Activated CD4-positive, alpha-beta T cell treated with anti-CD3 and anti-CD28 coated beads, Interleukin-2, amount 10 ng/mL, durations not matched to agents 24 days and 14 days (primary cell): ENCODE results near the gene ALK. TPM values are rescaled to one million over a fixed set of nuclear protein-coding genes. Genes with fewer than 3 reads are reported as not detected.

ENCODE experiments used
- DNase-seq: peaks from one replicate; pipeline ENCODE4 v3.0.0; 2022
- H3K27ac Mint-ChIP-seq: one replicate; pipeline ENCODE4 v1.8.0; 2022; ENCODE audit warnings: mild to moderate bottlenecking, mixed read lengths
- H3K27me3 Mint-ChIP-seq: one replicate; pipeline ENCODE4 v1.8.0; 2022; ENCODE audit warnings: mixed read lengths
- H3K36me3 Mint-ChIP-seq: one replicate; pipeline ENCODE4 v1.8.0; 2022; ENCODE audit warnings: low read depth, mild to moderate bottlenecking, mixed read lengths
- H3K4me1 Mint-ChIP-seq: one replicate; pipeline ENCODE4 v1.8.0; 2021; ENCODE audit warnings: mixed read lengths
- H3K4me3 Mint-ChIP-seq: one replicate; pipeline ENCODE4 v1.8.0; 2022; ENCODE audit warnings: mild to moderate bottlenecking, moderate library complexity, mixed read lengths
- H3K9me3 Mint-ChIP-seq: one replicate; pipeline ENCODE4 v1.8.0; 2021; ENCODE audit warnings: mixed read lengths
- intact Hi-C: fragments of 100-400 bp; cut with micrococcal nuclease; formaldehyde crosslinking; loops from one replicate; pipeline ENCODE4 v1.15.1; 2023
- total RNA-seq: library from RNA; stranded (reverse); gene quantifications from 2 replicates; pipeline ENCODE4 v1.2.3, GENCODE V29; 2022

ALK gene
- total RNA-seq, 1 donor from 2014 or later = not detected

DNA sequence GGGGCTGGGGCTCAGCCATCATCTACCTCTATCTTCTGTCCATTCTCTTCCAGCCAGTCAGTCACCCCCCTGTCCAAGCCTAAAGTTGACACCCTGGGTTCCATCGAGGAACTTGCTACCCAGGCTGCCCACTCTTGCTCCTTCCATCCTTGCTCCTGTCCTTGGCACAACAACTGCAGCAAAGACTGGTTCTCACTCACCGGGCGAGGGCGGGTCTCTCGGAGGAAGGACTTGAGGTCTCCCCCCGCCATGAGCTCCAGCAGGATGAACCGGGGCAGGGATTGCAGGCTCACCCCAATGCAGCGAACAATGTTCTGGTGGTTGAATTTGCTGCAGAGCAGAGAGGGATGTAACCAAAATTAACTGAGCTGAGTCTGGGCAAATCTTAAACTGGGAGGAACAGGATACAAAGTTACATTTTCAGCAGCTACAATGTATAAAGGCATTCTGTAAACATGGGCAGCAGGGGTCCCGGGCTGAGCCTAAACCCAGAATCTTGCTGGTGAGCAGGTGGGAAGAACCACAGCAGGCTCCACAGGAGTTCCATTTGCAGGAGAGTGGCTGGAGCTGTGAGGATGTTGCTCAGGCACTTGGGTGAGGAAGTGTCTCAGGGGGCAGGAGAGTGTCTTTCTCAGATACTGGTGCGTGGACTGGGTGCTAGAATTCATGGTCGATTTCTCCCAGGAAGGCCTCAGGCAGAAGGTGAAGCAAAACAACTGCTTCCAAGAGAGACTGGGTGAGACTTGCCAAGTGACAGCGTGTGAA lies 700.7 kb downstream of the ALK start:
- Mint-ChIP-seq H3K9me3 (no peaks in the 10 kb centered on the region), H3K36me3 (no peaks in the 10 kb centered on the region), H3K4me1 (no peaks in the 10 kb centered on the region), H3K4me3 (no peak overlapping the region), H3K27ac (no peak overlapping the region), H3K27me3 (no peaks in the 10 kb centered on the region)
- no peak for DNase-seq
- intact Hi-C loops = no loop called here

DNA sequence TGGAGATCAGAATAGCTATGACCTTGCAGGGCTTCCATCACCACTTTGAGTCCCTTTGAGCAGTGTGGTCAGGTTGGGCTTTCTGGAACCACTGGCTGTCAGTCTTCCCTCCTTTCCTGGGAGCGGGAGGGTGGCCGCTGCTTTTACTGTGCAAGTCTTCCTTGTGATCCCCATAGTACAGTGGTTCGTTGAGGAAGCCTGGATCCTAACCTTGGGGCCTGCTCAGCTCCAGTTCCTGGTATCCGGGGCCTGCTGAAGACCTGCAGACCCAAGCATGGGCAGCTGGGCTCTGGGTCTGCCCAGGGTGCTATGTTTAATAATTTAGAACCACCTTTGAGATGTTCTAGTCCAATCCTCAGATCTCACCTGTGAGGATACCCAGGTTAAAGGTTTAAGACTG lies 702.0 kb downstream of the ALK start:
- no peaks in the 10 kb centered on the region for H3K27me3 Mint-ChIP-seq
- no peak overlapping the region for H3K27ac Mint-ChIP-seq
- no peak overlapping the region for H3K4me3 Mint-ChIP-seq
- H3K9me3 Mint-ChIP-seq = no peaks in the 10 kb centered on the region
- no peaks in the 10 kb centered on the region for H3K4me1 Mint-ChIP-seq
- intact Hi-C loops = no loop called here
- H3K36me3 Mint-ChIP-seq = no peaks in the 10 kb centered on the region
- no peak for DNase-seq

DNA sequence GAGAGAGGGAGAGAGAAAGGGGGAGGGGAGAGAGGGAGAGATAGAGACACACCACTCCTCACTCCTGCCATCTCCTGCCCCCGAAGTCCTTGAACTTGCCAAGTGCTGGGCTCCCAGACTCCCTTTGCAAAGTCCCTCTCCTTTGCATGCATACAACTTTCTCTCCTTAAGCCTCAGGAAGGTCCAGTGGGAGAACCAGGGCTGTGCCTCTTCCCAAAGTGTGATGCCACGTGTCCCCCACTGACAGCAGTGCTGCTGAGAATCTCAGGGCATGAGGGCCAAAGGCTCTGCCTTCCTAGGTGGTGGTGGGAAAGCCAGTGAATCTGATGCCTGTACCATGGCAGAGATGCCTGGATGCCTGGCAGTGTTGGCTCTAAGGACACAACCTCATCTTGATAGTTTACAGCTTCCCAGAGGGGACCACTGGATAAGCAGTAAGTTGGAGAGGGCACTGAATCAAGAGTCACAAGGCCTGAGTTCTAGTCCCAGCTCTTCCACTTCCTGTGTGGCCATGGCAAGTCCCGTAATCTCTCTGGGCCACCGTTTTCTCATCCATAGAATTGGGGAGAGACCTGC lies 702.7 kb downstream of the ALK start:
- DNase-seq = no peak
- H3K4me3 Mint-ChIP-seq = no peak overlapping the region
- intact Hi-C loops = no loop called here
- peaks cover 2% of the 10 kb centered on the region for H3K4me1 Mint-ChIP-seq
- no peak overlapping the region for H3K27ac Mint-ChIP-seq
- H3K36me3 Mint-ChIP-seq = no peaks in the 10 kb centered on the region
- H3K27me3 Mint-ChIP-seq = no peaks in the 10 kb centered on the region
- no peaks in the 10 kb centered on the region for H3K9me3 Mint-ChIP-seq

DNA sequence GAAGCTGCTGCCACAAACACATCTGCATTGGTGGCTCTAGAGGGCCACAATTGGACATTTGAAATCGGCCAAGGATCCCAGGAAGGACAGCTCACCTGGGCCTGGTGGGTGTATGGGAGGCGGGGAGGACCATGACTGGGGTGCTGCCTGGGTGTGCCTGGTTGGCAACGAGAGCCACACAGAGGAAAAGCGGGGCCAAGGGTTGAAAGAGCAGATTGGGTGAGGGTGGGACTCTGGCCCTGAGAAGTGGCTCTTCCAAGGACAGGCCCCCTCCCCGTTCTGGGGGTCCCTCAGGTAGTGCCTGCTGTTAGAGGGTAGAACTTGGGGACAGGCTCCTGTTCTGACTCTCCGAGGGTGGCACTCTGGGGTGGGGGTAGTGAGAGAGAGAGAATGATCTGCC lies 703.3 kb downstream of the ALK start:
- H3K4me1 Mint-ChIP-seq = peaks cover 2% of the 10 kb centered on the region
- no peak for DNase-seq
- H3K27me3 Mint-ChIP-seq = no peaks in the 10 kb centered on the region
- intact Hi-C loops = no loop called here
- H3K27ac Mint-ChIP-seq = no peak overlapping the region
- no peak overlapping the region for H3K4me3 Mint-ChIP-seq
- no peaks in the 10 kb centered on the region for H3K9me3 Mint-ChIP-seq
- H3K36me3 Mint-ChIP-seq = no peaks in the 10 kb centered on the region

DNA sequence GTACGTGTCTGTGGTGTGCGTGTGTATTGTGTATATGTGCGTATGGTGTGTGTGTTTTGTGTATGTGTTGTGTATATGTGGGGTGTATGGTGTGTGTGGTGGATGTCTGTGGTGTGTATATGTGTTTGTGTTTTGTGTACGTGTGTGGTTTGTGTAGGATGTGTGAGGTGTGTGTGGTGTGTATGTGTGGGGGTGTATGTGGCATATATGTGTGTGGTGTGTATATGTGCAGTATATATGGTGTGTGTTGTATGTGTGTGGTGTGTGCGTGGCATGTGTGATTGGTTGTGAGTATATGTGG lies 704.8 kb downstream of the ALK start:
- DNase-seq = no peak
- Mint-ChIP-seq H3K27ac (no peak overlapping the region), H3K9me3 (no peaks in the 10 kb centered on the region), H3K4me1 (peaks cover 2% of the 10 kb centered on the region), H3K27me3 (no peaks in the 10 kb centered on the region), H3K36me3 (no peaks in the 10 kb centered on the region), H3K4me3 (no peak overlapping the region)
- intact Hi-C loops = no loop called here

DNA sequence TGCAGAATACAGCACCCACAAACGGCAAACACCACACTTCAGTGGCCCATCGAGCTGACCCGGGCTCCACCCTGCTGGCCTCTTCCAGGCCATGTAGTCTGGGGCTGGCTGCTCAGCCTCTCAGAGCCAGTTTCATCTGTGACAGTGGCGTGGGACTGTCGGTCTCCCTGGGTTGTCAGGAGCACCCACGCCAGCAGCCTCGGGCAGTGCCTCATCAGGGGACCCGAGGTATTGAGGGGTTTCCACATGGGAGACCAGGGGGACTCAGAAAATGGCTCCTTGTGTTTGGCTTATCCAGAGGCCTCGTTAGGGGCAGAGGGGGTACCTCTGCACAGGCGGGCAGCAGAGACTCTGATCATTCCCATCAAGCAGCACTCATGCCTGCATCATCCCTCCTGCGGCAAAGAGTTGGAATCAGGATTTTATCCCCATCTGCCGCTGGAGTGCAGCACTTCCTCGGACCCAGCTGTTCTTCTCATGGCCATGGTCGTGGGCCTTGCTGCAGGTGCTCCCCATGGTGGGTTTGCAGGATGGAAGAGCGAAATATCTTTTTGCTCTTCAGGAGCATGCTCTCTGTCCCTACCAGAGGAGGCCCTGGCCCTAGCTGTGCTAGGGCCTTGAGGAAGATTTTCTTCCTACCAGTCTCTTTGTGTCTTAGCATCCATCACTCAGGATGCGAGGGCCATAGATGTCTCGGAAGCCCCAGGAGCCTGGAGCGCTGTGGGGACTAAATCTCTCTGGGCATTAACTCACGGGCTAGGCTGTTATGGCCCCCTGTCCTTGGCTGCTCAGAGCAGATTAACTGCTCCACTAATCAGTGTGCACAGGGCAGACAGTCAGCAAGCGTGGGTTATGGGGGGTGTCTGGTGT lies 705.4 kb downstream of the ALK start:
- Mint-ChIP-seq H3K27ac (no peak overlapping the region), H3K27me3 (no peaks in the 10 kb centered on the region), H3K36me3 (no peaks in the 10 kb centered on the region), H3K4me3 (no peak overlapping the region), H3K9me3 (no peaks in the 10 kb centered on the region), H3K4me1 (peaks cover 2% of the 10 kb centered on the region)
- DNase-seq = no peak
- intact Hi-C loops = no loop called here

DNA sequence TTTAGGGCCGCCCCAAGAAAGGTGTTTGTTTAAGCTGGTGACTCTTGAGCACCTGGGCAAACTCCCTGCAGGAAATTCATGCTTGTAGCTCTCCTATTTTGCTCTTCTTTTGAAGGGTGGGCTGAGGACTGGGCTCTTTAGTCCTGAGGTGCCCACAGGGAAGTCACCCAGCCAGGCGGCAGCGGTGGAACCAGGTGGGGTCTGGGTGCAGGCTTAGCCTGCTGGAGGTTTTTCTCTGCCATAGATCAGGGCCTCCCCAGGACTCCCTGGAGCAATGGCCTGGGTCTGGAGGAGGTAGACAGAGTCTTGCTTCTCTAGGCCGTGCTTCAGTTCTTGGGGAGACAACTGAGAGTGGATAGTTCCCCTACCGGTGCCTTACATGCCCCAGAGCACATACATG lies 706.3 kb downstream of the ALK start:
- Mint-ChIP-seq H3K4me1 (peaks cover 2% of the 10 kb centered on the region), H3K4me3 (no peak overlapping the region), H3K36me3 (no peaks in the 10 kb centered on the region), H3K9me3 (no peaks in the 10 kb centered on the region), H3K27me3 (no peaks in the 10 kb centered on the region), H3K27ac (no peak overlapping the region)
- no peak for DNase-seq
- intact Hi-C loops = no loop called here

DNA sequence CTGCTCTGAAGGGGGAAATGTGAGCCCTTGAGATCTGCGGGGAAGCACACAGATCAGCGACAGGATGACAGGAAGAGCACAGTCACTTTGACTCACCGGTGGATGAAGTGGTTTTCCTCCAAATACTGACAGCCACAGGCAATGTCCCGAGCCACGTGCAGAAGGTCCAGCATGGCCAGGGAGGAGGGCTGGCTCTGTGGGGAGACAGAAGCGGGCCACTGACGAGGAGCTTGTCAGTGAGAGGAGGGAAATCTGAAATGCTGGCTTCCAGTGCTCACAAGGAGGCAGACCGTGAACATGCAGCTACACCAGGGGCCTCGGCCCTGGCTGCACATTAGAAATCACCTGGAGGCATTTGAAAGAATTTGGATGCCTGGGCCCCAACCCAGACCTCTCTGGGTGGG lies 707.5 kb downstream of the ALK start:
- H3K36me3 Mint-ChIP-seq = no peaks in the 10 kb centered on the region
- DNase-seq = no peak
- no peaks in the 10 kb centered on the region for H3K27me3 Mint-ChIP-seq
- peaks cover 2% of the 10 kb centered on the region for H3K4me1 Mint-ChIP-seq
- no peak overlapping the region for H3K4me3 Mint-ChIP-seq
- H3K9me3 Mint-ChIP-seq = no peaks in the 10 kb centered on the region
- intact Hi-C loops = no loop called here
- H3K27ac Mint-ChIP-seq = no peak overlapping the region

DNA sequence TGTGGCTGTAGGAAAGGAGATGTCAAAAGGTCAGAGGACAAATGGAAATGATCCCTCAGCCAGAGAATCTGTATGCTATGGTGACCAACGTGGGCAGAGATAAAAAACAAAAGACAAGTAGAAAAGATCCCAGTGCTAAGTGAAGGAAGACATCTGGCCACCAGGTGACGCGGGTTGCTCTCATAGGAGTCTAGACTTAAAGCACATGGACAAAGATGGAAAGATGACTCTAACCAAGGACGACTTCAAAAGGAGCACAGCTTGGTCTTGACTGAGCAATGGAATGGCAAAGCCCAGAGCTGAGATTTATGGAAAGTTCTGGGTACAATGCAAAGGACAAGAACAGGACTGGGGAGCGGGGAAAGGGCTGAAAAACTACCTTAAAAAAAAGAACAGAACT lies 709.4 kb downstream of the ALK start:
- H3K27me3 Mint-ChIP-seq = no peaks in the 10 kb centered on the region
- no peaks in the 10 kb centered on the region for H3K36me3 Mint-ChIP-seq
- intact Hi-C loops = no loop called here
- H3K9me3 Mint-ChIP-seq = no peaks in the 10 kb centered on the region
- H3K4me1 Mint-ChIP-seq = peaks cover 2% of the 10 kb centered on the region
- H3K4me3 Mint-ChIP-seq = no peak overlapping the region
- H3K27ac Mint-ChIP-seq = no peak overlapping the region
- no peak for DNase-seq

DNA sequence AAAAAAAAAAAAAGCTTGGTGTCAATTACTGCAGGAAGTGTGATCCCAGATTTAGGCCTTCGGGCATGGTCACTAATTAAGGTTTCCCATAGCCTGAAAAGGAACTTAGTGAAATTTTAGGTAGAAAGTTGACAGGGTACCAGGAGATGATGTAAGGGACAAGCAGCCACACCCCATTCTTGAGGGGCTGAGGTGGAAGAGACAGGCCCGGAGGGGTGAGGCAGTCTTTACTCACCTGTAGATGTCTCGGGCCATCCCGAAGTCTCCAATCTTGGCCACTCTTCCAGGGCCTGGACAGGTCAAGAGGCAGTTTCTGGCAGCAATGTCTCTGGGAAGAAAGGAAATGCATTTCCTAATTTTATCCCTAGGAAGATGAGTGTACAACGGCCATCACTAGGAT lies 711.8 kb downstream of the ALK start:
- Mint-ChIP-seq H3K36me3 (no peaks in the 10 kb centered on the region), H3K4me3 (no peak overlapping the region), H3K9me3 (no peaks in the 10 kb centered on the region), H3K27me3 (no peaks in the 10 kb centered on the region), H3K27ac (no peak overlapping the region), H3K4me1 (peaks cover 2% of the 10 kb centered on the region)
- intact Hi-C loops = no loop called here
- no peak for DNase-seq

DNA sequence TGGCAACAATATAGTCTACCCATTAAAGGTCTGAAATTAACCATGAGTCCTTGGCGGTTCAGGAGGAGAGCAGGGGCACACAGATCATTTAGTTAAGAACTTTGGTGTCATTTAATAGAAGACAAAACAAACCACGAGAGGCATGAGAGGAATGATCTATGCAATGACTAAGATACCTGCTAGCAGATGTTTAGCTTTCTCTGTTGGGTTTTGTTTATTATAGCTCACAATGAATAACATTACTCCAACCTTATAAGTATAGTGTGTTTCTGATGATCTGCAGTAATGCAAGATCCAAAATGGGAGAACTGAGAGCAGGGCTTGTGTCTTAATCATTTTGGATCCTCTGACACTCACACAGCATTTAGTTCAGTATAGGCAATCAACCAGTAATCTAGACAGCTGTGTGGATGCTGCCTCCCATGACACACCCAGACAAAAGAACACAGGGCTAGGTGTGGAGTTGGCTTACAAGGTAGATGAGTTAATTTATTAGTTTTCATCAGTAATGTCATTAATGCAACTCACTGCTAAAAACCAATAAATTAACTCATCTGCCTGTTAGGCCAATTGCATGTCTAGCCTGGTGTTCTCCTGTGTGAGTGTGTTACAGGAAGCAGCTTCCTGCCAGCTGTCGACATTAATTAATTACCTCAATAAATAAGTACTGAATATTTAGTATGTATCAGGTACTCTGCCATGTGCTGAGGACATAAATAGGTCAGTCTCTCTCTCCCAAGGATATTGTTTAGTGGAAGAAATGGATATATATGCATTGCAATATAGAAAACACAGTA lies 713.8 kb downstream of the ALK start:
- no peaks in the 10 kb centered on the region for H3K9me3 Mint-ChIP-seq
- no peaks in the 10 kb centered on the region for H3K36me3 Mint-ChIP-seq
- no peak overlapping the region for H3K27ac Mint-ChIP-seq
- no peaks in the 10 kb centered on the region for H3K4me1 Mint-ChIP-seq
- no peaks in the 10 kb centered on the region for H3K27me3 Mint-ChIP-seq
- intact Hi-C loops = no loop called here
- H3K4me3 Mint-ChIP-seq = no peak overlapping the region
- DNase-seq = no peak

DNA sequence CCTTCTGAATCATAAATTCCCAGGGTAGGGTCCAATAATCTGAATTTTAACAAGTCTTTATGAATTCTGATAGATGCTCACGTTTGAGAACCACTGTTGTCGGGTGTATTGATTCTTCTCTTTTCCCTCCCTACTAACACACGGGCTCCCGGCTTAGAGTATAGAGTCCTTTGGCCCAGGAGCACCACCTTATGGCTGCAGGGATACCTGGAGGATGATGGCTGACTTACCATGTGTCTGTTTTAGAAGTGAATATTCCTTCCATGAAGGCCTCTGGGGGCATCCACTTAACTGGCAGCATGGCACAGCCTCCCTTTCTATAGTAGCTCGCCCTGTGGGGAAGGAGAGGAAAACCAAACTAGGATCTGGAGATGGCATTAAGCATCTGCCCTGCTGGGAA lies 714.4 kb downstream of the ALK start:
- Mint-ChIP-seq H3K4me3 (no peak overlapping the region), H3K27me3 (no peaks in the 10 kb centered on the region), H3K36me3 (no peaks in the 10 kb centered on the region), H3K27ac (no peak overlapping the region), H3K4me1 (no peaks in the 10 kb centered on the region), H3K9me3 (no peaks in the 10 kb centered on the region)
- intact Hi-C loops = no loop called here
- DNase-seq = no peak

DNA sequence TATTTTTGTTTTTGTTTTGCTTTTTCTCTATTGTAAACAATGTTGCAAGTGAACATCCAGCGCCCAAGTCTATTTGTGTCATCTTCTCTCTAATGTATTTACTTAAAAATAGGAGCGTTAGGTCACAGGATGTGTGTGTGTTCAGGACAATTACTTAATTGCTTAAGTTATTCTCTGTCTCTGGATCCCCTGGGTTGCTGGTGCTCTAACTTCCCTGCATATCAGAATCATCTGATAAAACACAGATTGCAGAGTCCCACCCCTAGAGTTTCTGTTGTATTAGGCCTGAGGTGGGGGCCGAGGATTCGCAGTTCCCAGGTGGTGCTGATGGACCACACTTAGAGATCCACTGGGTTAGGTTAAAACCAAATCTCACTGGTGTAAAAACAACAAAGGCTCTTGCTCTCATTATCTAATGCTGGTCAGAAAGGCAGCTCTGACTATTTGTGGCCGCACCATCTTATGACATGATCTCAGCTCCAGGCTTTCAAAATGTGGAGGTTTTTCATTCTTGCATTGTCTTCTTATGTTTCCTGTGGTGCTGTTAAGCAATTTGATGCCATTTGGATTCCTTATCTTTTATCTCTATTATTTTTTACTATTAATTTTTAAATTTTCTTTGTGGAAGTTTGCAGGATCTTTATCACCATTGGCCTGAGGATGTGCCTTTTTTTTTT lies 718.4 kb downstream of the ALK start:
- H3K4me1 Mint-ChIP-seq = no peaks in the 10 kb centered on the region
- H3K9me3 Mint-ChIP-seq = no peaks in the 10 kb centered on the region
- no peaks in the 10 kb centered on the region for H3K36me3 Mint-ChIP-seq
- H3K27ac Mint-ChIP-seq = no peak overlapping the region
- H3K4me3 Mint-ChIP-seq = no peak overlapping the region
- intact Hi-C loops = no loop called here
- H3K27me3 Mint-ChIP-seq = no peaks in the 10 kb centered on the region
- DNase-seq = no peak
